Right atrium auricular region (tissue), 2 donors: ENCODE measurements around the gene TXNL4A. TPM values are rescaled to one million over a fixed set of nuclear protein-coding genes. Genes with fewer than 3 reads are reported as not detected.
"Not testable (repeated sequence)": the region's sequence is repeated elsewhere in the genome, so short reads cannot be mapped to it uniquely, and the experiment has no call there.

Source experiments
- DNase-seq: peaks from one replicate; pipeline ENCODE4 v3.0.0-alpha.2; 2019; ENCODE audit warnings: low spot score
- H3K27ac ChIP-seq, 2 donors: fragments of 200-600 bp; sonication (generic); 1 replicate in 1 of 2; 2 replicates in 1 of 2; pipeline ENCODE4 v1.5.1; 2016 to 2019
- H3K27me3 ChIP-seq, 2 donors: fragments of 200-600 bp; sonication (generic); one replicate each; pipeline versions ENCODE4 v1.5.1 to v1.6.0; 2017 to 2019
- H3K36me3 ChIP-seq: fragments of 200-600 bp; sonication (generic); one replicate; pipeline ENCODE4 v1.5.1; 2016
- H3K4me1 ChIP-seq, 2 donors: fragments of 200-600 bp; sonication (generic); one replicate each; pipeline versions ENCODE4 v1.5.1 to v1.6.0; 2017 to 2019
- H3K4me3 ChIP-seq, 2 donors: fragments of 200-600 bp; sonication (generic); 1 replicate in 1 of 2; 2 replicates in 1 of 2; pipeline ENCODE4 v1.5.1; 2017 to 2019; ENCODE audit warnings: mild to moderate bottlenecking in 1 of 2, moderate library complexity in 1 of 2
- H3K9me3 ChIP-seq, 2 donors: fragments of 200-600 bp; sonication (generic); one replicate each; pipeline ENCODE4 v1.5.1; 2019
- total RNA-seq, 2 donors: library from RNA; depleted of rRNA; stranded (reverse); fragments of >200 nt; gene quantifications; one replicate each; pipeline ENCODE4 v1.1.0, GENCODE V29; 2016
- TF ChIP-seq, protein P1 (sequence below), 2 donors: fragments of 200-600 bp; sonication (generic); IDR thresholded peaks; one replicate each; pipeline ENCODE4 v1.5.1; 2019; ENCODE audit warnings: antibody characterized with exemption in 2 of 2

The TXNL4A gene
- total RNA-seq, 2 donors from 2014 or later, result 20.8 to 37.5 TPM

DNA sequence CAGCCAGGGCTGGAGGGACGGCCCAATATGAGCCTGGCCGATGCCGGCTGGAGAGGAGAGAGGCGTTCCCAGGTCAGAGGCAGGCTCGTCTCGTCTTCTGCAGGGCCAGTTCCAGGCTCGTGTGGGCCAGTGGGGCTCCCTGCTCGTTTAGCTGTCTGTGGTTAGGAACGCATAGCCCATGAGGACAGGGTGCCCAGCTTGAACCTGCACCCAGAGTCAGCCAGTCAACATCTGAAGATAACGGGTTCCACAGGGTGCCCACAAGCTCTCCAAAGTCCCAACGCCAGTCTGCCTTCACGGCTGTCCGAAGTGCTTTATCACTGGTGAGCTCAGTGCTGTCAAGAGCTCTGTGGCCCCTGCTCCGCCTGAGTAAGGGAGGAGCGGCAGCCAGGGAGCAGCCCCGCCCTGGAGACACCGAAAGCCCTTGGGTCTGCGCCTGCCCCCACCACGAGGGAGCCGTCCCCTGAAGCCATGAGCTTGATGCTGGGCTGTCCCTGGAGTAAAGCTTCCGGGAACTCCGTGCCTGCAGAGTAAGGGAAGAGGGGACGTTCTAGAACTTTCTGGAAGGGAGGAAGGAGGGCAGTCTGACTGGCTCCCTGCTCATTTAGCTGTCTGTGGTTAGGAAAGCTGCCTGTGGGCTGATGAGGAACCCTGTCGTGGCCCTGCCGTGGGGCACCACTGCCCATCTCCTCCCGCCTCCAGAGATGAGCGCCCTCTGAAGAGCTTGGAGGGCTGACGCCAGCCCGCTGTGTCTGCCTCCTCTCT is 26.7 kb downstream of the TXNL4A start:
- no peaks in the 10 kb centered on the region for H3K27me3 ChIP-seq
- TF ChIP-seq, protein P1, sequence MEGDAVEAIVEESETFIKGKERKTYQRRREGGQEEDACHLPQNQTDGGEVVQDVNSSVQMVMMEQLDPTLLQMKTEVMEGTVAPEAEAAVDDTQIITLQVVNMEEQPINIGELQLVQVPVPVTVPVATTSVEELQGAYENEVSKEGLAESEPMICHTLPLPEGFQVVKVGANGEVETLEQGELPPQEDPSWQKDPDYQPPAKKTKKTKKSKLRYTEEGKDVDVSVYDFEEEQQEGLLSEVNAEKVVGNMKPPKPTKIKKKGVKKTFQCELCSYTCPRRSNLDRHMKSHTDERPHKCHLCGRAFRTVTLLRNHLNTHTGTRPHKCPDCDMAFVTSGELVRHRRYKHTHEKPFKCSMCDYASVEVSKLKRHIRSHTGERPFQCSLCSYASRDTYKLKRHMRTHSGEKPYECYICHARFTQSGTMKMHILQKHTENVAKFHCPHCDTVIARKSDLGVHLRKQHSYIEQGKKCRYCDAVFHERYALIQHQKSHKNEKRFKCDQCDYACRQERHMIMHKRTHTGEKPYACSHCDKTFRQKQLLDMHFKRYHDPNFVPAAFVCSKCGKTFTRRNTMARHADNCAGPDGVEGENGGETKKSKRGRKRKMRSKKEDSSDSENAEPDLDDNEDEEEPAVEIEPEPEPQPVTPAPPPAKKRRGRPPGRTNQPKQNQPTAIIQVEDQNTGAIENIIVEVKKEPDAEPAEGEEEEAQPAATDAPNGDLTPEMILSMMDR (IDR thresholded peaks at IDR 0.05), result no peak
- H3K27ac ChIP-seq, result no peak overlapping the region
- no peak overlapping the region for H3K4me3 ChIP-seq
- peaks cover 0 to 18% of the 10 kb centered on the region in 2 donors for H3K4me1 ChIP-seq
- no peak for DNase-seq
- H3K9me3 ChIP-seq, result no peaks in the 10 kb centered on the region
- no peaks in the 10 kb centered on the region for H3K36me3 ChIP-seq

DNA sequence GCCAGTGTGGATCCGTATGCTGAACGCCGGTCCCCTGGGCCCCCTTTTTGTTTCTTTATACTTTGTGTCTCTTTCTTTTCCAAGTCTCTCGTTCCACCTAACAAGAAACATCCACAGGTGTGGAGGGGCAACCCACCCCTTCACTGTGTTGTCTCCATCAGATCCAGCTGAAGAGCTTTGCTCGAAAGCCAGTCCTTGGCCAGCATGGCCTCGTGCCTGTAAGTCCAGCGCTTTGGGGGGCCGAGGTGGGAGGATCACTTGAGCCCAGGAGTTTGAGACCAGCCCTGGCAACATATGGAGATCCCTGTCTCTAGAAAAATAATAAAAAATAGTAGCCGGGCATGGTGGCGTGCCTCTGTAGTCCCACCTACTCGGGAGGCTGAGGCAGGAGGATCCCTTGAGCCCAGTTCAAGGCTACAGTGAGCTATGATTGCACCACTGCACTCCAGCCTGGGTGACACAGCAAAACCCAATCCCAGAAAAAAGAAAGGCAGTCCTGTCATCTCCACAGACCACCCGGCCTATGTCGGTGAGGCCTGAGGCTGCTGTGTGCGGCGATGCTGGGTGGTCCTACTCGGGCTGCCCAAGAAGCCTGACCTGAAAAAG is 27.3 kb downstream of the TXNL4A start:
- peaks cover 0 to 18% of the 10 kb centered on the region in 2 donors for H3K4me1 ChIP-seq
- no peaks in the 10 kb centered on the region for H3K9me3 ChIP-seq
- H3K27ac ChIP-seq, result no peak overlapping the region
- no peaks in the 10 kb centered on the region for H3K36me3 ChIP-seq
- no peak overlapping the region for H3K4me3 ChIP-seq
- H3K27me3 ChIP-seq, result no peaks in the 10 kb centered on the region
- TF ChIP-seq, protein P1 (IDR thresholded peaks at IDR 0.05), result no peak
- DNase-seq, result no peak

DNA sequence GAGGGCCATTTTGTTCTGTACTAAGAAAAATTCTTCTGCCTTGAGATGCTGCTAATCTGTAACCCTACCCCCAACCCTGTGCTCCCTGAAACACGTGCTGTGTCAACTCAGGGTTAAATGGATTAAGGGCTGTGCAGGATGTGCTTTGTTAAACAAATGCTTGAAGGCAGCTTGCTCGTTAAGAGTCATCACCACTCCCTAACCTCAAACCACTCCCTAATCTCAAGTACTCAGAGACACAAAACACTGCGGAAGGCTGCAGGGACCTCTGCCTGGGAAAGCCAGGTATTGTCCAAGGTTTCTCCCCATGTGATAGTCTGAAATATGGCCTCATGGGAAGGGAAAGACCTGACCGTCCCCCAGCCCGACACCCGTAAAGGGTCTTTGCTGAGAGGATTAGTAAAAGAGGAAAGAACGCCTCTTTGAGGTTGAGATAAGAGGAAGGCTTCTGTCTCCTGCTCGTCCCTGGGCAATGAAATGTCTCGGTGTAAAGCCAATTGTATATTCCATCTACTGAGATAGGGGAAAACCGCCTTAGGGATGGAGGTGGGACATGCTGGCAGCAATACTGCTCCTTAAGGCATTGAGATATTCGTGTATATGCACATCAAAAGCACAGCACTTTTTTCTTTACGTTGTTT is 28.1 kb downstream of the TXNL4A start:
- not testable (repeated sequence) for H3K36me3 ChIP-seq, H3K27ac ChIP-seq, H3K4me3 ChIP-seq, H3K27me3 ChIP-seq, H3K9me3 ChIP-seq, DNase-seq
- peaks cover 0 to 13% of the 10 kb centered on the region in 2 donors for H3K4me1 ChIP-seq

DNA sequence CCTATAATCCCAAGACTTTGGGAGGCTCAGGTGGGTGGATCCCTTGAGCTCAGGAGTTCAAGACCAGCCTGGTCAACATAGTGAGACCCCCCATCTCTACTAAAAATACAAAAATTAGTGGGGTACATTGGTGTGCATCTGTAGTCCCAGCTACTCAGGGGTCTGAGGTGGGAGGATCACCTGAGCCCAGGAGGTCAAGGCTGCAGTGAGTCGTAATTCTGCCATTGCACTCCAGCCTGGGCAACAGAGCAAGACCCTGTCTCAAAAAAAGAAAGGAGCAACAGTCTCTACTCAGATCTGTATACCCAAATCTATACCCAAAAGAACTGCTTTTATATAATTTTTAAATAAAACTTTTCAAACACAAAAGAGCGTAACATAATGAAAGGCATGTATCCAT is 29.4 kb downstream of the TXNL4A start:
- DNase-seq, result no peak
- H3K27ac ChIP-seq, result no peak overlapping the region
- H3K36me3 ChIP-seq, result no peaks in the 10 kb centered on the region
- H3K27me3 ChIP-seq, result no peaks in the 10 kb centered on the region
- H3K9me3 ChIP-seq, result no peaks in the 10 kb centered on the region
- H3K4me1 ChIP-seq, result peaks cover 0 to 1% of the 10 kb centered on the region in 2 donors
- TF ChIP-seq, protein P1 (IDR thresholded peaks at IDR 0.05), result no peak
- no peak overlapping the region for H3K4me3 ChIP-seq

DNA sequence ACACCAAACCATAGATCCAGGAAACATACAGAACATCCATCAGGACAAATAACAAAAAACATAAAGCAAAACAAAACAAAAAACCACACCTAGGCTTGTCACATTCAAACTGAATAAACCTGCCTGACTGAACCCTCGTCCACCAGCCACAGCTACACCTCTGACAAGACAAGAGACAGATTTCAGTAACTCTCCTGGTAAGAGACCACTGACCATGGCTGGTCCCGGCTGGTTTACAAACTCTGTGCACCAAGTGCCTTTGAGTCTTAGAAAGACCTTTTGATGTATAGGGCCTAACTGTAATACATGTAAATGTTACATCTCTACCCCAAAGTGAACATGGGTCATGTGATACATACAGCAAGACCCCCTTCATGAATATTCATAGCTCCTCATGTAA is 32.1 kb downstream of the TXNL4A start:
- H3K27ac ChIP-seq, result no peak overlapping the region
- no peaks in the 10 kb centered on the region for H3K36me3 ChIP-seq
- H3K4me3 ChIP-seq, result no peak overlapping the region
- H3K4me1 ChIP-seq, result peaks cover 0 to 9% of the 10 kb centered on the region in 2 donors
- TF ChIP-seq, protein P1 (IDR thresholded peaks at IDR 0.05), result no peak
- no peaks in the 10 kb centered on the region for H3K9me3 ChIP-seq
- no peaks in the 10 kb centered on the region for H3K27me3 ChIP-seq
- no peak for DNase-seq
